Activated naive CD4-positive, alpha-beta T cell treated with anti-CD3 and anti-CD28 coated beads, Interleukin-2, amount 50 U/mL, for 24 hours (primary cell): ENCODE measurements around the gene DPP6.

Experiments used
- H3K27ac Mint-ChIP-seq: one replicate; pipeline ENCODE4 v1.8.0; 2021; ENCODE audit warnings: mild to moderate bottlenecking, mixed read lengths
- H3K27me3 Mint-ChIP-seq: one replicate; pipeline ENCODE4 v1.8.0; 2021; ENCODE audit warnings: mixed read lengths
- H3K36me3 Mint-ChIP-seq: one replicate; pipeline ENCODE4 v1.8.0; 2021; ENCODE audit warnings: mixed read lengths
- H3K4me1 Mint-ChIP-seq: one replicate; pipeline ENCODE4 v1.8.0; 2021; ENCODE audit warnings: mixed read lengths
- H3K4me3 Mint-ChIP-seq: one replicate; pipeline ENCODE4 v1.8.0; 2021; ENCODE audit warnings: mild to moderate bottlenecking, mixed read lengths
- H3K9me3 Mint-ChIP-seq: one replicate; pipeline ENCODE4 v1.8.0; 2021; ENCODE audit warnings: mixed read lengths

DPP6 gene

GRCh38 chr7:154860621-154861375 is 808.6 kb downstream of the DPP6 start:
- H3K4me1 Mint-ChIP-seq = no peaks in the 10 kb centered on the region
- peaks cover 3% of the 10 kb centered on the region for H3K27me3 Mint-ChIP-seq
- H3K27ac Mint-ChIP-seq = no peak overlapping the region
- no peaks in the 10 kb centered on the region for H3K9me3 Mint-ChIP-seq
- H3K36me3 Mint-ChIP-seq = no peaks in the 10 kb centered on the region
- H3K4me3 Mint-ChIP-seq = no peak overlapping the region

GRCh38 chr7:154861589-154861988 is 809.4 kb downstream of the DPP6 start:
- Mint-ChIP-seq H3K9me3 (no peaks in the 10 kb centered on the region), H3K27me3 (peaks cover 3% of the 10 kb centered on the region), H3K36me3 (no peaks in the 10 kb centered on the region), H3K4me3 (no peak overlapping the region), H3K4me1 (no peaks in the 10 kb centered on the region), H3K27ac (no peak overlapping the region)

- no peak overlapping the region for H3K27ac Mint-ChIP-seq
- no peaks in the 10 kb centered on the region for H3K36me3 Mint-ChIP-seq
These were observed 810.1 kb downstream of the DPP6 start for GRCh38 chr7:154862153-154862791.

GRCh38 chr7:154863766-154864522 is 811.7 kb downstream of the DPP6 start:
- Mint-ChIP-seq H3K4me1 (no peaks in the 10 kb centered on the region), H3K27ac (no peak overlapping the region), H3K27me3 (peaks cover 13% of the 10 kb centered on the region), H3K4me3 (no peak overlapping the region), H3K9me3 (no peaks in the 10 kb centered on the region), H3K36me3 (no peaks in the 10 kb centered on the region)

More at GRCh38 chr7:154862153-154862791, 810.1 kb downstream of the DPP6 start:
- no peak overlapping the region for H3K4me3 Mint-ChIP-seq
- no peaks in the 10 kb centered on the region for H3K9me3 Mint-ChIP-seq
- H3K4me1 Mint-ChIP-seq = no peaks in the 10 kb centered on the region
- peaks cover 7% of the 10 kb centered on the region for H3K27me3 Mint-ChIP-seq

GRCh38 chr7:154864523-154864891 is 812.3 kb downstream of the DPP6 start:
- Mint-ChIP-seq H3K27me3 (peaks cover 17% of the 10 kb centered on the region), H3K9me3 (no peaks in the 10 kb centered on the region), H3K4me1 (no peaks in the 10 kb centered on the region), H3K4me3 (no peak overlapping the region), H3K27ac (no peak overlapping the region), H3K36me3 (no peaks in the 10 kb centered on the region)

- Mint-ChIP-seq H3K36me3 (no peaks in the 10 kb centered on the region), H3K4me3 (no peak overlapping the region), H3K9me3 (no peaks in the 10 kb centered on the region), H3K27ac (no peak overlapping the region), H3K4me1 (no peaks in the 10 kb centered on the region), H3K27me3 (peaks cover 19% of the 10 kb centered on the region)
These were observed 813.9 kb downstream of the DPP6 start for GRCh38 chr7:154865984-154866685.

- H3K36me3 Mint-ChIP-seq = no peaks in the 10 kb centered on the region
- H3K27ac Mint-ChIP-seq = no peak overlapping the region
- no peaks in the 10 kb centered on the region for H3K9me3 Mint-ChIP-seq
- H3K4me3 Mint-ChIP-seq = no peak overlapping the region
- no peaks in the 10 kb centered on the region for H3K4me1 Mint-ChIP-seq
- peaks cover 19% of the 10 kb centered on the region for H3K27me3 Mint-ChIP-seq
These were observed 814.9 kb downstream of the DPP6 start for GRCh38 chr7:154867068-154867467.

- peaks cover 20% of the 10 kb centered on the region for H3K27me3 Mint-ChIP-seq
- H3K36me3 Mint-ChIP-seq = no peaks in the 10 kb centered on the region
- no peak overlapping the region for H3K4me3 Mint-ChIP-seq
- H3K27ac Mint-ChIP-seq = no peak overlapping the region
- H3K9me3 Mint-ChIP-seq = no peaks in the 10 kb centered on the region
- H3K4me1 Mint-ChIP-seq = no peaks in the 10 kb centered on the region
These were observed 816.7 kb downstream of the DPP6 start for GRCh38 chr7:154868921-154869320.

- Mint-ChIP-seq H3K9me3 (no peaks in the 10 kb centered on the region), H3K27me3 (peaks cover 20% of the 10 kb centered on the region), H3K4me1 (no peaks in the 10 kb centered on the region), H3K4me3 (no peak overlapping the region), H3K36me3 (no peaks in the 10 kb centered on the region), H3K27ac (no peak overlapping the region)
These were observed 817.2 kb downstream of the DPP6 start for GRCh38 chr7:154869436-154869835.

GRCh38 chr7:154871507-154871906 is 819.3 kb downstream of the DPP6 start:
- H3K4me1 Mint-ChIP-seq = no peaks in the 10 kb centered on the region
- H3K27ac Mint-ChIP-seq = no peak overlapping the region
- no peaks in the 10 kb centered on the region for H3K36me3 Mint-ChIP-seq
- H3K4me3 Mint-ChIP-seq = no peak overlapping the region
- H3K27me3 Mint-ChIP-seq = peaks cover 19% of the 10 kb centered on the region
- no peaks in the 10 kb centered on the region for H3K9me3 Mint-ChIP-seq

- Mint-ChIP-seq H3K4me1 (no peaks in the 10 kb centered on the region), H3K27ac (no peak overlapping the region), H3K9me3 (no peaks in the 10 kb centered on the region), H3K27me3 (peaks cover 16% of the 10 kb centered on the region), H3K4me3 (no peak overlapping the region), H3K36me3 (no peaks in the 10 kb centered on the region)
These were observed 819.9 kb downstream of the DPP6 start for GRCh38 chr7:154871928-154872750.

GRCh38 chr7:154872811-154873499 is 820.8 kb downstream of the DPP6 start:
- Mint-ChIP-seq H3K27me3 (peaks cover 16% of the 10 kb centered on the region), H3K27ac (no peak overlapping the region), H3K4me1 (no peaks in the 10 kb centered on the region), H3K36me3 (no peaks in the 10 kb centered on the region), H3K9me3 (no peaks in the 10 kb centered on the region), H3K4me3 (no peak overlapping the region)

GRCh38 chr7:154873500-154874121 is 821.4 kb downstream of the DPP6 start:
- H3K27me3 Mint-ChIP-seq = peaks cover 15% of the 10 kb centered on the region
- H3K4me1 Mint-ChIP-seq = no peaks in the 10 kb centered on the region
- no peaks in the 10 kb centered on the region for H3K9me3 Mint-ChIP-seq
- H3K36me3 Mint-ChIP-seq = no peaks in the 10 kb centered on the region
- no peak overlapping the region for H3K4me3 Mint-ChIP-seq
- H3K27ac Mint-ChIP-seq = no peak overlapping the region
